CD4-positive, alpha-beta T cell treated with Interleukin-6 at 100 ng/mL for 8 hours (primary cell): Measurements from ENCODE around the gene PRKAG3.

Source experiments
- DNase-seq: peaks from one replicate; pipeline ENCODE4 v3.0.0-alpha.2; 2020; ENCODE audit warnings: mixed read lengths, low spot score

PRKAG3 gene

GRCh38 chr2:218839888-218840287 is 8.3 kb upstream of the PRKAG3 start:
- DNase-seq, result no peak

GRCh38 chr2:218839430-218839829 is 7.8 kb upstream of the PRKAG3 start:
- no peak for DNase-seq

- no peak for DNase-seq
Observed at GRCh38 chr2:218837495-218837894, 5.9 kb upstream of the PRKAG3 start.

- DNase-seq, result no peak
Observed at GRCh38 chr2:218834685-218835084, 3.1 kb upstream of the PRKAG3 start.

GRCh38 chr2:218833023-218833609 is 1.5 kb upstream of the PRKAG3 start:
- DNase-seq, result no peak

- no peak for DNase-seq
Observed at GRCh38 chr2:218832520-218832919, 917 bp upstream of the PRKAG3 start.

- DNase-seq, result no peak
Observed at GRCh38 chr2:218832081-218832480, 478 bp upstream of the PRKAG3 start.

GRCh38 chr2:218830526-218831306 is 887 bp downstream of the PRKAG3 start:
- DNase-seq, result no peak

- no peak for DNase-seq
Observed at GRCh38 chr2:218829868-218830451, 1.6 kb downstream of the PRKAG3 start.

GRCh38 chr2:218828477-218828778 is 3.2 kb downstream of the PRKAG3 start:
- no peak for DNase-seq

GRCh38 chr2:218827701-218828476 is 3.7 kb downstream of the PRKAG3 start:
- no peak for DNase-seq

- DNase-seq, result no peak
Observed at GRCh38 chr2:218826791-218827190, 4.8 kb downstream of the PRKAG3 start.

GRCh38 chr2:218824004-218824403 is 7.6 kb downstream of the PRKAG3 start:
- DNase-seq, result no peak

- DNase-seq, result no peak
Observed at GRCh38 chr2:218823196-218823855, 8.3 kb downstream of the PRKAG3 start.

GRCh38 chr2:218822622-218823021 is 9.0 kb downstream of the PRKAG3 start:
- DNase-seq, result no peak

- no peak for DNase-seq
Observed at GRCh38 chr2:218821605-218822211, 9.9 kb downstream of the PRKAG3 start.

GRCh38 chr2:218820746-218821369 is 10.7 kb downstream of the PRKAG3 start:
- DNase-seq, result no peak

- DNase-seq, result no peak
Observed at GRCh38 chr2:218819093-218819492, 12.5 kb downstream of the PRKAG3 start.

- DNase-seq, result no peak
Observed at GRCh38 chr2:218816561-218817011, 15.0 kb downstream of the PRKAG3 start.

- no peak for DNase-seq
Observed at GRCh38 chr2:218815649-218816048, 16.0 kb downstream of the PRKAG3 start.

- no peak for DNase-seq
Observed at GRCh38 chr2:218815244-218815637, 16.4 kb downstream of the PRKAG3 start.
